ENCODE results near the gene ANKS4B.
"Not testable (repeated sequence)": the region's sequence is repeated elsewhere in the genome, so short reads cannot be mapped to it uniquely, and the experiment has no call there.

Gene ANKS4B

DNA sequence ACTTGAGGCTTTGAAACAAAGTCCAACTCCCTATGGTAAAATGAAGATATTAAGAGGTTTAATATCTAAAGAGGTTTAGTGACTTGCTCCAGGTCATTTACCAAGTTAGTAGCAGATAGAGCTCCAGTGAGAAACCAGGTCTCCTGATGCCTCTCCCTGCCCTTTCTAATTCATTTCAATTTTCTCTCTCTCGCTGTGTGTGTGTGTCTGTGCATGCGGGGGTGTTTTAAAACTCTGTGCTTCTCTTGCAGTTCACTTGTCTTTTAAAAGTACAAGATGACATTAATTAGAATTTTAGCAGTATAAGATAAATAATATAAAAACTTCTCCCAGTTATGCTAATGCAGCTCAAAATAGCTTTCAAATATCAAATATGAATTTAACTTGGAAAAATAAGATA is 13.9 kb upstream of the ANKS4B start:
- DNase-seq = no peak

DNA sequence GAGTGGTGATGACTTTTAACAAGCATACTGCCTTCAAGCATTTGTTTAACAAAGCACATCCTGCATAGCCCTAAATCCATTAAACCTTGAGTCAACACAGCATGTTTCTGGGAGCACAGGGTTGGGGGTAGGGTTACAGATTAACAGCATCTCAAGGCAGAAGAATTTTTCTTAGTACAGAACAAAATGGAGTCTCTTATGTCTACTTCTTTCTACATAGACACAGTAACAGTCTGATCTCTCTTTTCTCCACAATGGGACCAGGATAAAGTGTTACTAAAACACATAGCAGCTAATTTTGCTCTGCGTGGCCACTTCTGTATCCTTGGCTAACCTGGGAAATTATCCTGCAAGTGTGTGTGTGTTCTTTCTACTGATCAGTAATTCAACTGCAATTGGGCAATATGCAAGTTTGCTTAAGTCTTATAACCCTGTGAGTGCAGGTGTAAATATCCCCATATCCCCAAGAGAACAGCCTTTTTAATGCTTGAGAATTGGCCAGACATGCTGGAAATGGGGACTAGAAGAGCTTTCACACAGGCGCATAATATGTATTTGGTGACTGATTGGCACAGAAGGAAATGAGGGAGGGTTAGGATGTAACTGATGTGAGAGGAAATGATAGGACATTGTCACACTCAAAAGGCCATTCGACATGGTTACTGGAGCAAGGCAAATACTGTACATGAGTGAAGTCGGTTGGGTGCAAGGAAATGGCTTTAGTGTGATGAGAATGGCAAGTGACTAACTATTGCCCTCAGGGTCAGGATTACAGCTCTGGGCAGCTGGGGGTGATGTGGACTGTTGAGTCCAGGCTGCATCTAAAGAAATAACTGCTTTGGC is 10.8 kb upstream of the ANKS4B start:
- DNase-seq = no peak

DNA sequence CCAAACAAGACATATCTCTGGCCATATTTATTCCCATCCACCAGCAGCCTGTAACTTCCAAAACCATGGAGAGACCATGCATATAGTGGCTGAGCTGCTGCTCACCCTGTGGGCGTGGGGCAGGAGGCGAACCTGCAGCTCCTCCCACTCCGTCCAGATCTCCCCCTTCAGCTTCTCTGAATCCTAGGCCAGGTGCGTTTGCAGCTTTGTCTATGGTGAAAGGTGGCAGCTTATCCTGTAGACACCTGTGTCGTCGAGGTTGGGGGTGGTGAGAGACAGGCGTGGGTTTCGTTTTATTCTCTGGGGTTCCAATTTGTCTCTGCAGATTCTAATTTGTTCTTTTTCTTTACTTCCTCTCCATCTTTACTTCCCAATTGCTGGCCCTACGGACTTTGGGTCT is 9.7 kb upstream of the ANKS4B start:
- DNase-seq = no peak

DNA sequence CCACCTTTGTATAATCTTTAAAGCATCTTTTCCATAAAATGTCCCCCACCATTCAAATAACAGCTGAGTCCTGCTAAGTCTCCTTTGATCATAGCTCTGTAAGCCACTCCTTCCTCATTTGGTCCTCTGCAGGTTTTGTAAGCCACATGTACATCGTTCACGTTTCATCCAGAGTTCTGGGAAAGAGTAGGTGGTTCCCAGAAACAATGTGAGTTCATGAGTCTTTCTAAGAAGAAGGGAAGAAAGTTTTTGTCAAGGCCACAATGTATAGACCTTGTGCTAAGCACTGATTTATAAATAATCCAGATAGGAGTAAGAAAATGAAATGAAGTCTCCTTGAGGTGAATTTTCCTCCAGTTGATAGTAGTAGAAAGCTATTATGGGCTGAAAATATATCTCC is 8.7 kb upstream of the ANKS4B start:
- DNase-seq = no peak

DNA sequence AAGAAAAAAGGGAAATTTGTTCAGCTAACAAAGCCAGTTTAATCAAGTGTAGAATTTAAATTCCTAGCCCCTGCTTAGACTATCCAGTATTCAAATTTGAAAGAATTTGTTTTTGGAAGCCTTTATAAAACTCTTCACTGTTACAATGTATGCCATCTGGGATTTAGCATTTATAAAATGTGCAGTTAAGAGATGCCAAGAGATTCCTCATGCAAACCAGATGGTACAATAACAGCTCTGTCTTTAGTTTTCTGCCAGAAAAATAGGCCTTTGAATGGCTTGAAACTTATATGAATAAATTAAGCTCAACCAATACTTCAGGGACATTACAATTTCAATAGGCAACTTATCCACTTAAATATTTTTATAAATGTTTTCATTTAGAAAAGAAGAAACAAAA is 6.8 kb upstream of the ANKS4B start:
- DNase-seq = no peak

DNA sequence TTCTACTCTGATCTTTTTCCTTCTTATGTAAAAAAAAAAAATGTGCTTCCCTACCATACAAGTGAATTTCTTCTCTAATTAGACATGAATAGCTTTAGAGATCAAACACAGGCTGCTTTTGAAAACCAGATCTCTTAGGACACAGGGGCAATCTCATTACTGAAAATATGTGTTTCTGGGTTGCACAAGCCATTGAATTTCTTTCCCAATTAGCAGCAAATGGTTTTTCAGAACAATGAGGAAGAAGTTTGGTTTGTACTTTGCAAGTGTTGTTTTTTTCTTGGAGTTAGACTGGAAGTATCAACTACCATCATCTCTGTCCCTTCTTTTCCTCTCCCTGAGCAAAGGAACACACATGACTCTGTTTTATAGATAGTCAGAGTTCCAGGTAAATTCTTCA is 5.6 kb upstream of the ANKS4B start:
- no peak for DNase-seq

DNA sequence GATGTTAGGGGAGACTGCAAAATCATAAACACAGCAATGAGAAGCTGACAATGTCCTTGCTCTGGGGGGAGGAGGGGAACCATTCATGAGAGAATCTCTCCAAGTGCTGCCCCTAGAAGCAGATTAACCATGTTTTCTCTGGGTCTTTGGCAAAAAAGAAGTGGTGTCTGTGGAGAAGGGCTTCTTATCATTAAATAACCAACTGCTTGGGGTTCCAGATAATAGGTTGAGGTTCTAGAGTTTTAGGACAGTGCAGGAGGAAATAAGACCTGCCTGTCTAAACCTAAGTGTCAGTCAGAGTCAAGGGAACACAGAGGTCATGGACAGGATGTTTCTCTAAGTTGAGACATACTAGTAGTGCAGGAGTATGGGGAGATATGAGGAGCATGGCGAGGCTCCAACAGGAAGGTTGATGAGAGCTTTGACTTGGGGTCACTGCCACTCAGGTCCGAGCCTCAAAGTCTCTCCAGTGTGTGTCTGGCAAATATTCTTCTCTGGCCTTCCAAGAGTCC is 5.1 kb upstream of the ANKS4B start:
- DNase-seq = no peak

DNA sequence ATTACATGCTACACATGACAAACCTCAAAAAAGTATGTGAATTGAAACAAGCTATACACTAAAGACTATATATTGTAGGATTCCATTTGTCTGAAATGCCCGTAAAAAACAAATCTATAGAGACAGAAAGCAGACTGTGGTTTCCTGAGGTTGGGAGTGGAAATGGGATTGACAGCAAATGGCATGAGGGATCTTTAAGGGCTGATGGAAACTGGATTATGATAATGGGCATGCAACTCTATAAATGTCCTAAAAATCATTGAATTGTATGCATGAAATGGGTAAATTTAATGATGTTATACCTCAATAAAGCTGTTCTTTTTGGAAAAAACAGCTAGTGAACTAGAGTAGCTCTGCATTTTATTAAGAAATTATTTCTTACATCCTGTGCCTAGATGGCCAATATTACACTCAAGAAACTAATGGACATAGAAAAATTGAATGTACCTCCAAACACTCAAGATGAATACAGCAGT is 416 bp upstream of the ANKS4B start:
- DNase-seq = no peak

DNA sequence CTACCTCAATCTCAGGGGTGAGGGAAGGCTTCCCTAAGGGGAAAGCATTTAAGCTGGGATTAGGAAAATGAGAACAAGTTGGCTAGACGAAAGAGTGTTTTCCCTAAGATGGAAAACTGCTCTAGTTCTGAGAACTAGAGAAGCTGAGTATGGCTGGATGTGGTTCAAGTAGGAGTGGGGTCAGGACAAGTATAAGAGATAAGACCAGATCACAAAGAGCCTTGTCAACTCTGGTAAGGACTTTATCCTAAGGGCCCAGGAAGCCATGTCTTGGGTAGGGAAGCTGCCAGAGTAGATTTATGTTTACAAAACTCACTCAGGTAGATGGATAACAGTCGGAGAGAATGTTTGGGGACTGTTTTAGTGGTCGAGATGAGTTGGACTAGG is 1.7 kb downstream of the ANKS4B start:
- DNase-seq = no peak

DNA sequence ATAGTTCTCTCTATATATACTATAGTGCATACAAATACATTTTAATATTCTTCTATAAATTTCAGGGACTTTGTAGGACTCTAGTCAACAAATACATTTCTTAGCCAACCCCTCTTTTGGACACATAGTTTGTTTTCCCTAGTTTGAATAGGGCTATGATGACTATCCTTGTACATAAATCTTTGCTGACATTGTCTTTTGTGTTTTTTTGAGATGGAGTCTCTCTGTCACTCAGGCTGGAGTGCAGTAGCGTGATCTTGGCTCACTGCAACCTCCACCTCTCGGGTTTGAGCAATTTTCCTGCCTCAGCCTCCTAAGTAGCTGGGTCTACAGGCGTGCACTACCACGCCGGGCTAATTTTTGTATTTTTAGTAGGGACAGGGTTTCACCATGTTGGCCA is 3.3 kb downstream of the ANKS4B start:
- DNase-seq = no peak

DNA sequence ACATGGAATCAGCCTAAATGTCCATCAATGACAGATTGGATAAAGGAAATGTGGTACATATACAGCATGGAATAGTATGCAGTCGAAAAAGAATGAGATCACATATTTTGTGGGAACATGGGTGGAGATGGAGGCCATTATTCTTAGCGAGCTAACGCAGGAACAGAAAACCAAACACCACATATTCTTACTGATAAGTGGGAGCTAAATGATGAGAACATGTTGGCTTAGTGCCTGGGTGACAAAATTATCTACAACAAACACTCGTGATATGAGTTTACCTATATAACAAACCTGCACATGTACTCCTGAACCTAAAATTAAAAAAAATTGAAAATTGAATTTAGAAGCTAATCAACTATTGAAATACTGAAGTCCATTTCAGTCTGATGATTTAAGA is 6.1 kb downstream of the ANKS4B start:
- DNase-seq = no peak

DNA sequence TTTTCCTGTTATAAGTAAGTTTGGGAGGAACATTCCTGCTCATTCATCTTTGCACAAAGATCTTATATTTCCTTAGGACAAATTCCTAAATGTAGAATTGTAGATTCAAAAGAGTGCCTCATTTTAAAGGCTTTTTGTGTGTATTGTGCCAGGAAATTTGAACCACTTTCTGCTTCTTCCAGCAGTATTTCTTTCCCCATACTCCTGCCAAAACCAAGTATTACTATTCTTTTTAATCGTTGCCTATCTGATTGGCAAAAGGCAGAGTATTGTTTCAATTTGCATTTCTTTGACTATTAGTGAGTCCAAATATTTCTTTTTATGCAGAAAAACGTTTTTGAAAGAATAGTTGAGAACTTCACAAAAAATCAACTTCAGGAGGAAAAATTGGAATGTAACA is 9.3 kb downstream of the ANKS4B start:
- no peak for DNase-seq

DNA sequence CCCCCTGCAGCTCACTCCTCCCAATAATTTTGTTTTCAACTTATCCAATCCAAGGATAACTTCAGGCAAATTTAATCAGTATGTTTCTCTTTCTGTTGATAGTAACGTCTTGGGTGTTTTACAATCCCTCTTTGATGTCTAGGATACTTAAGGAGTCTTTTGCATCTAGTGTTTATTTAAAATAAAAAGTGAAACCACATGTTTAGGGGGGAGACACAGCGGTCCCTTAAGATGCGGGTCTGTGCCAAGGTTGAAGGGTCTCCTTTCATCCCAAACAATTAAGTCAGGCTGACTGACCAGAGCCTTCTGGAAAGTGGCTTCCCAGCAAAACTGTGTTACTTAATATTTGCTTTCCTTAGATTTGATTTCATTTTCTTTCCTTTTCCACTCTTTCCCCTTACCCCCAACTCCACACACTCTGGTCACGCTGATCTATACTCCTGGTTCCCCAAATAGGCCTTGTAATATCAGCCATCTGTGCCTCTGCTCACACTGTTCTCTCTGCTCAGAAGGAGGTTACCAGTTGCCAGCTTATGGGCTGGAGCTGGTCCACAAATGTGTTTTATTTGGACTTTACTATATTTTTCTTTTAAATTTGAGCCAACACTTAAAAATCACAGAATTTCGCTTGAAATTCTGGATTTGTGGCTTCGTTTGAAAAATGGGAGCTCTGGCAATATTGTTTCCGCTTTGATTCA is 11.2 kb downstream of the ANKS4B start:
- no peak for DNase-seq

DNA sequence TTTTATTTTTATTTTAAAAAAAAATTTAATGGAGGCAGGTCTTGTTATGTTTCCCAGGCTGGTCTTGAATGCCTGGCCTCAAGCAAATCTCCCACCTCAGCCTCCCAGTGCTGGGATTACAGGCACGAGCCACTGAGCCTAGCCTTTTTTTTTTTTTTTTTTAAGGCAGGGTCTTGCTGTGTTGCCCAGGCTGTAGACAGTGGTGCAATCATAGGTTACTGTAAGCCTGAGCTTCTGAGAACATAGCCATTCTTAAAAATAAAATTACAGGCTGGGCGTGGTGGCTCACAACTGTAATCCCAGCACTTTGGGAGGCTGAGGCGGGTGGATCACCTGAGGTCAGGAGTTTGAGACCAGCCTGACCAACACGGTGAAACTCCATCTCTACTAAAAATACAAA is 14.7 kb downstream of the ANKS4B start:
- not testable (repeated sequence) for DNase-seq

DNA sequence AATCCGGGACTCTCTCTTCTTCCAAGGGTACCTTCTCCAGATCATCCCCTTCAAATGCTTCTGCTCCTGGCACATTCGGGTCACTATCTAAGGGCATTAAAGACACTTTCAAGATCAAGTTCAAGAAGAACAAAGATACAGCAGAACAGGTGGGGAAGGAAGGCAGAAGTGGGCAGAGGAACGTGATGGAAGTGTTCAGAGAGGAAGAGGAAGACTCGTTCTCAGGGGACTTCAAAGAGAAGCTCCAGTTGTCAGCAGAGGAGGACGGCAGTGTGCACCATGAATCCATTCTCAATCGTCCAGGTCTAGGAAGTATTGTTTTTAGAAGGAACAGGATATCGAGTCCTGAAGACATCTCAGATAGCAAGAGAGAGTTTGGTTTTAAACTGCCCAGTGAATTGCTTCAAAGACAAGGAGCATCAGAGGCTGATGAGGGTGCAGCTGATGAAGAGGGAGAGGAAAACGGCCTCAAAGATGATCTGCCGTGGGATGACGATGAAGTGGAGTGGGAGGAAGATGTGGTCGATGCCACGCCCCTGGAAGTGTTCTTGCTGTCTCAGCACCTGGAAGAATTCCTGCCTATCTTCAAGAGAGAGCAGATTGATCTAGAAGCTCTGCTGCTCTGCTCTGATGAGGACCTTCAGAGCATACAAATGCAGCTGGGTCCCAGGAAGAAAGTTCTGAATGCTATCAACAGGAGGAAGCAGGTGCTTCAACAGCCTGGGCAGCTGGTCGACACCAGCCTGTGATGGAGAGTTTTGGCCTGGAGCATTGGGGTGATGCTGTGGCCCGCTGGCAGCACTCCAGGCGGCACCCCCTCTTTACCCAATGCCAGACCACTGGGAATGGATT is 16.8 kb downstream of the ANKS4B start:
- no peak for DNase-seq

DNA sequence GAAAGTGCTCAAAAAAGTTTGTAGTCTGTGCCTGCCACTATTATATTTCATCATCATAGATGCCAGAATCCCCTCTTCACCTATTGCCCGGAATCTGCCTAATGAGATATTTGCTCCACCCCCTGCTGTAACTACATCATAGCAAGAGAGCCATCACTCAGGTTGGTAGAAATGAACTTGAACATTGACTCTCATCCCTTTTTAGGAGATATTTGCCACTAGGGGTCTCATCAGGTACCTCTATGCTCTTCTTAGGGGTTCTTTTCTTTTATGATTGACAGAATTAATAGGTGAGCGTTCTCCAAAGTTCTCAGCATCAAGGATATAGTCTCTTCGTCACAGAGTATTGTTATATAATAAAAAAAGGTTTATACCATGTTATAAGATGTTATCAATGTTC is 20.0 kb downstream of the ANKS4B start:
- no peak for DNase-seq

DNA sequence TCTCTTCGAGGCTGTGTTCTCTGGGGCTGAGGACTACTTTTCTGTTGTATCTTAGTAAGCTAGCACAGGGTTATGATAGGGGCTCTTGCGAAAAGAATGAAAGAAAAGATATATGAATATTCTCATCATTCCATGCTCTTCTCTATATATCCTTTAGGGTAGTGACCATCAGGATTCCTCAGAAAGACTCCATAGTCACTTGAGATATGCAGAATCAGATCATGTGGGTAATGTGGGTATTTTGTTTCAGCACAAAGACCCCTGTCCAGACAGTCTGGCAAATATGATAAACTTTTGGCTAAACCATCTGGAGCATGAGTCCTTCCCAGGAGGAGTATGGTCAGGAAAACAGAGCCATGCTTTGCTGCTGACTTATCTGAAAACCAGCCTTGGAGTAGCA is 23.1 kb downstream of the ANKS4B start:
- DNase-seq = no peak

DNA sequence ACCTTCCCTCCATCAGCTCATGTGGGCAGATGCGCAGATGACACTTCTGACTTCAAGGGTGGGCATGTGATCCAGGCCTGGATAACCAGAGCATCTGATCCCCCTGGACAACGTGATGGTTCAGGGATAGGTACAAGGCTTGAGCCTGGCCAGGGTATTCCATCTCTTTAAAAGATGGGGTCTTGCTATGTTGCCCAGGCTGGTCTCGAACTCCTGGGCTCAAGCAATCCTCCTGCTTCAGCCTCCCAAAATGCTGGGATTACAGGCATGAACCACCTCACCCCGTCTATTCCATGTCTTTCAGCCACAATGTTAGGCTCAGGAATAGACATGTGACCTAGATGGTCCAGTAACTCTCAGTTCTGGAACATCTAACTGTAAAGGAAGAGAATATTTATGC is 23.8 kb downstream of the ANKS4B start:
- no peak for DNase-seq

DNA sequence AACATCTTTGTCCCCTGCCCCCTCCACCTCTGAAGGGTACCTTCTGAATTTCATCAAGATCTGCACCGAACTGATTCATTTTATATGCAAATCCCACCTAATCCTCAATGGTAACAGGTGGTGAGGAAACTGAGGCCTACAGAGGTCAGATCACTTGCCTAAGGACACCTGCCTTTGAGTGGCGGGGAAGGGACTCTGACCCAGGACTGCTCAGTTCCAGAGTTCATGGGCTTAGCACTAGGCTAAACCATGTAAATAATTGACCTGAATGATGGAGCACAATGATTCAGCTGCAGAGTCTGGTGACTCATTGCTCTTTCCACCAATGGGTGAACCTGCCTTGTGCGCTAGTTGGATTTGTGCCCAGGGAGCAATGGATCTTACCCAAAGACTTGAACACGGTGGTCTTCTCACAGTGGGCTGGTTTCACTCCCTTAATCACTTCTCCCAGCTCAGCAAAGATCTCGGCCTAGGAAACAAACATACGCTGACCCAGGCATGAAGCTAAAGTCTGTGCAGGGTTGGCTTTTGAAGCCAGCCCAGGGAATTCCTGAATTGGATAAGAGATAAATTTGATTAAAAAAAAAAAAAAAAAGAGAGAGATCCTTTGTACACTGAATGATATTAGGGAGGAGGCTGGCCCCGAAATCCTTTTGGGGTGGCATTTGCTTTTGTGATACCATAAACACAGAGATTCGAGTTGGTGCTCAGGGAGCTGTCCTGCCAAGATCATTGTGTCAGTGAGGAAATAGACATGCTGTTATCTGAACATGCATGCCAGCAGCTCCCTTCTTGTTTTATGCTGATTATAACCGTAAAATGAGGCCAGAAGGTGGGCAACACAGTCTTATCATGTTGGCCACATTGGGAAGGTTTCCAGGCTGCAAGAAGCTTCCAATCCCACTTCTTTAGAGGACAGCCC is 27.6 kb downstream of the ANKS4B start:
- no peak for DNase-seq

DNA sequence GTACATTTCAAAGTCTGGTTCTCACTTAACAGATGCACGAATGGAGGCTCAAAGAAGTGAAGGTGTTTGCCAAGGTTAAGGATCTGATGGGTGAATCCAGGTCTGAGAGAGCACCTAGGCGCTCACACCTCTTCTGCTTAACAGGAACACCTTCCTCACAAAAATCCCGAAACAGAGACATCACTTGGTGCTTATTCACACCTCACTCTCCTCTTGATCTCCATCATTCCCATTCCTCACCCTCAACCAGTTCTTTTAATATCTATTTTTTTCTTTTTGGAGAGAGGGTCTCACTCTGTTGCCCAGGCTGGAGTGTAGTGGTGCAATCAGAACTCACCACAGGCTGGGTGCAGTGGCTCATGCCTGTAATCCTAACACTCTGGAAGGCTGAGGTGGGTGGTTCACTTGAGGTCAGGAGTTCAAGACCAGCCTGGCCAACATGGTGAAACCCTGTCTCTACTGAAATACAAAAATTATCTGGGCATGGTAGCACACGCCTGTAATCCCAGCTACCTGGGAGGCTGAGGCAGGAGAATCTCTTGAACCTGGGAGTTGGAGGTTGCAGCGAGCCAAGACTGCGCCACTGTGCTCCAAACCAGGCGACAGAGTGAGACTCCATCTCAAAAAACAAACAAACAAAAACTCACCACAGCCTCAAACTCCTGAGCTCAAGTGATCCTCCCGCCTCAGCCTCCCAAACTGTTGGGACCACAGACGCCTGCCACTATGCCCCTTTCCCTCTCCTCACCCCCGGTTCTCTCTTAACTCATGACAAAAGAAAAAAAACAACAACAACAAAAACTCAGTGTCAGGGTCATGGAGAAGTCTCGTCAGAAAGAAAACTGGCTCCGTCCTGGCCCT is 29.5 kb downstream of the ANKS4B start:
- DNase-seq = no peak
